Measurements from ENCODE around the gene PTPRM. TPM values are rescaled to one million over a fixed set of nuclear protein-coding genes. Genes with fewer than 3 reads are reported as not detected.
"Not testable (repeated sequence)": the region's sequence is repeated elsewhere in the genome, so short reads cannot be mapped to it uniquely, and the experiment has no call there.

PTPRM gene
- total RNA-seq, 1 donor from 2014 or later: 256 TPM

DNA sequence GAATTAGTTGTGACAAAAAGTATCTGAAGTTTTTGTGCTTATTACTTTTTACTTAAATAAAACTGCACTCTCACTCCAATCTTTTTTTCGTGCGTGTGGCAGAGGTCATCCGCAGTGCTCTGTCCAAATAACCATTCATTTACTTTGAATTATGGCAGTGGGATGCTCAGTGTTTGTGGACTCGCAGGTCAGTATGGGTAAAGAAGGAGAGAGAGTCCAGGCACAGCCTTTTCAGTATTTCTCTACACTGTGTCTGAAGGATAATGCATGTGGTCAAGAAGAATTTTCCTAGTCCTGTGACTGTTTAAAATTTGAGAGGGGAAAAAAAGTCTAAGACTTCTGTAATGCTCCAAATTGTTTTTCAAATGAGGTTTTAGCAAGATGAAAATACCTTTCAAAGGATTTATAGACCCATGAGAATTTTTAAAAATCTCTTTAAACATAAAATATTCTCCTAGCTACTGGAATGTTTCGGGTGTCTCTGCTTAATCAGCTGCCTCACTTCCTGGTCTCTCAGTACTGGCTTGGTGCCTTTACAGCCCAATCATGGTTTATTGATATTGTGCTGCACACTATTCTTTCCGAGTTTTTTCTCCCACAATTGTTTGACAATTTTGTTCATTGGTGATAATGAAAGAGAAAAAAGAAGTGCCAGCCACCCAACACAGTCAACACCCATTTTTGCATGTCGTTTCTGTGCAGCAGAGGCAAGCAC is 453.2 kb downstream of the PTPRM start:
- DNase-seq (ENCODE audit: extremely low read depth, low read depth, low spot score): no peak

DNA sequence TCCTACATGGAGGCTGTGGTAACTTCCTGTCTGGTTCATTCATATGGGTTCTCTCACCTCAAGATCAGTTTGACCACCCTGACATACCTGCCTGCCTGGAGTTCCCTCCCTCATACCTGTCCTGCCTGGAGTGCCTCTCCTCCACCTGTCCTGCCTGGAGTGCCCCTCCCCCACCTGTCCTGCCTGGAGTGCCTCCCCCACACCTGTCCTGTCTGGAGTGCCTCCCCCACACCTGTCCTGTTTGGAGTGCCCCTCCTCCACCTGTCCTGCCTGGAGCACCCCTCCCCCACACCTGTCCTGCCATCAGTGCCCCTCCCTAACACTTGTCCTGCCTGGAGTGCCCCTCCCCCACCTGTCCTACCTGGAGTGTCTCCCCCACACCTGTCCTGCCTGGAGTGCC is 461.9 kb downstream of the PTPRM start:
- no peak for DNase-seq (ENCODE audit: extremely low read depth, low read depth, low spot score)

DNA sequence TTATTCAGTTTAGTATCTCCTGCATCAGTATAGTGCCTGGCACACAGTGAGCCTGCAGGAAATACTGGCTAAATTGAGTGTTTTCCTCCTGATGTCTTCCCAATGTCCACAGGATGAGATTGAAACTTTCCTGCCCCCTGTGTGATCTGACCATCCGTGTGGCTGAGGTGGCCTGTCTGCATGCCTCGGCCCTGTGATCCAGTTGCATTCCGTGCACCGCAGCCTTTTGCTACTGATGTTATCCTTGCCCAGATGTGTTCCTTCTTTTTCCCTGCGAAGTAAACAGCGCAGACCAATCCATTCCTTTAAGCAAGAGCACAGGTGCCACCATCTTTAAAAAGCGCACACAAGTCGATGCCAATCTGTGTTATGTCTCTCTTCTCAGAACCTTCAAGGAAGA is 462.6 kb downstream of the PTPRM start:
- no peak for DNase-seq (ENCODE audit: extremely low read depth, low read depth, low spot score)

DNA sequence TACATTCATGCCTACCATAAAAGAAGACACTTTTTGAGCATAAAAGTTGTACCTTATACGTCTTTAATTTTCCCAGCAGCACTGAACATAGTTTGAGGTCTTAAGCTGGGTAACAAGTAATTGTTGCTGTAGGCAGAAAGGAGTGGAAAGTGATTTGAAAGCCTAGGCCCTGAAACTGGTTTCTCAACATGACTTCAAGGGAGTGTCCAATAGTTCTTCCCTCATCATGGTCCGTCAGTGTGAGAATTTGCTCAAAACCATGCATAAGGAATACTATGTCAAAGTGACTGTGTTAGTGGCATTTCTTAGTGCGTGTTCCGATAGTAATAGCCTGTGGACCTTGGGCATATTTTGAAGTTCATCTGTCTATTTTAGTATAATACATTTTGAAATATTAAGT is 463.1 kb downstream of the PTPRM start:
- DNase-seq (ENCODE audit: extremely low read depth, low read depth, low spot score): no peak

DNA sequence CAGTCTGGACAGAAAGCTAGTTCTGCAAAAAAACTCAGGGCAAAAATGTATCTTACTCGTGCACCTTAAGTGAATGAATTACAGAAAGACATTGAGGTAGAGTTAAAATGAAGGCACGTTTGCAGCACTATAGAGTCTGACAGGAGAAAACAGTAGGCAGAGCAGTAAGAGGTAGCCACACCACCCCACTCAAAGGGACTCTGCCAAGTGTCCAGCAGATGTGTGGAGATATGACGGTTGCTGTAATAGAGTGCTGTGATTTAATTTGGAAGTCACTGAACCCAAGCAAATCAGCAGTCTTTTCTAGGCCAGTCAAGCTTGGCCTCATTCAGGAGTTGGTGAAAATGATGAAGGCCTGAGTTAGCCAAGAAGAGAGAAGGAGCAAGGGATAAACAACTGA is 464.4 kb downstream of the PTPRM start:
- no peak for DNase-seq (ENCODE audit: extremely low read depth, low read depth, low spot score)

DNA sequence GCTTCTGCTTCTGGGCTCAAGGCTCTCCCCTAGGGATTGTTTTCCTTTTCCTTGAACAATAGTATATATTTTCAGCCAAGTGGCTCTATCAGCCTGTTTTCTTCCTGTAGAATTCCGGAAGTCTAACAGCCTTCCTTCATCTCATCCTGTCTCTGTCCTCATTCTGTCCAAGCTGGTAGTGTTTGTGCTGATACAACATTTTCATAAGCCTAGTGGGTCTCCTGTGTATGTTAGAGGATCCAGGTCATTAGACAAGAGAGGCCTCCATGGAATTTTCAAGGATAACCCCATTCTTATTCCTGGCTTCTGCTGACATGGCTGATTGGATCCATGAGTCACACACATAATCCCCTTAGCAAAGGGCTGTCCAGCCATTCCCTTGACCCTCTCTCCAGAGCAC is 467.6 kb downstream of the PTPRM start:
- no peak for DNase-seq (ENCODE audit: extremely low read depth, low read depth, low spot score)

DNA sequence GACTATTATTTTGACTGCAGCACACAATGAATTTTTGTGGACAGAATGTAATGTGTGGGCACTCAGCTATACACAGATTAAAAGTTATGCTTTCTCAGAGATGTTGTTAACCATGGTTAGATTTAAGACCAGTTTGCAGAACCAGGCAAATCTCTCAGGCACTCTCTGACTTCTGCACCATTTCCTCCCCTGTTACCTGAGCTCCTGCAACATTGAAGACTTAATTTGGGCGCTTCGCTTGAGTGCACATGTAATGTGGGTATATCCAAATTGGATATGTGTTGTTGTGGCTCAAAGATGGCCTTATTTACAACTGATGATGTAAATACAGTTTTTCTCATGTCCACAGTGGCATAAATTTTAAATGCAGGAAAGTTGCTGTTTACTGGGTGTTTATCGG is 469.4 kb downstream of the PTPRM start:
- no peak for DNase-seq (ENCODE audit: extremely low read depth, low read depth, low spot score)

DNA sequence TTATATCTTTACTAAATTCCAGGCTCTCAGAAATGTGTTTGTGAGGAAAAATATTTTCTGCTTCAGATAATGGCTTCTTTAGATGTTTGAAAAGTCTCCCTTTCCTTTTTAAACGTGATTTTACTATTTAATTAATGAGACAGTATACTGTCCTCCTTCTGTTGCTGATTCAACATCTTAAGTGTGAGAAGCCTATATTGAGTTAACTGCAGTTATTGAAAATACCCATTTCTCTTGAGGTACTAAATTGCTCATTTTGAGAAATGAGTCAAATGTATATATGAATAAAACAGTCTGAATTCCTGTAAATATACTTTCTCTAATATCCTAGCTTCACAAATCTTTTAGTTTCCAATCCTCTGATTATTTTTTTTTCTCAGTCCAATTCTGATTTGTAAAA is 470.2 kb downstream of the PTPRM start:
- DNase-seq (ENCODE audit: extremely low read depth, low read depth, low spot score): no peak

DNA sequence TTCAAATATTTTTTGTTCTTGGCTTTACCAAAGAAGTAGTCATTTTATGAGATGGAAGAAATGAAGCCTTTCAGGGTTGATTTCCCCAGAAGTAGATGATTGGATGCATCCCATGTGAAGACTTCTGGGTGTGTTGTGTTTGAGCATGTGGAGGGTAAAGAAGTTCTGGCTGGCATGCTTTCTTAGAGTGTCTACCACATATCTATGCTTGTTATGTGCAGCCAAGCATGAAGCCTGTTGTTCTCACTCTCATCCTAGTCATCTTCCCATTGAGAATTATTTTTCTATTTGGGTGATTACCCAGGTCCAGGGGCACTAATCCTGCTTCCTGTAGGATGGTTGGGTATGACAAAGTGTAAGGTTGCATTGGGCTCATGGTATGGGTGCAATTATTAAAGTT is 472.9 kb downstream of the PTPRM start:
- DNase-seq (ENCODE audit: extremely low read depth, low read depth, low spot score): no peak

DNA sequence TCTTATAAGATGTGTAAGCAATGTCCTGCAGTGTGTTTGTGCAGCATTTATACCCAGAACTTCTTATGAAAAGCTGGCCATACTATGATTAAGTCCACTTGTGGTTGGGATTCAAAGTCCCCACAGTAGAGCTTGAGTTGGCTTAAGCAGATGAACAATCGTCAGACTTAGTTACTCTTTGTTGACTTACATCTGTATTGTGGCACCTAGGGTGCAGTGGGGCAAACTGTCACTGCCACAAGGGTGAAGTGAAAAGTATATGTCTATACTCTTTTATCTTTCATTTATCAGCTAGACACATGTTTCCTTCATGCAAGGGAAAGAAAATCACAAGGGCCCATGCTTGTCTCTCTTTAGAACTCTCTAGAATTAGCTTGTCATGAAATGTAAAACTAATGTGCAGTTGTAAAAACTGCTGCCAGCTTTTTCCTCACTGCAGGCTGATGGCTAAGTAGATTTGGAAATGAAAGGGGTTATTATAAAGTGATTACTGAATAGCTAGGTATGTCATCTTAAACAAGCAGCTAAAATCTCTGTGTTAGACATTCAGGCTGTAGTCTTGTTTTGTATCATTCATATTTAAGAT is 474.5 kb downstream of the PTPRM start:
- DNase-seq (ENCODE audit: extremely low read depth, low read depth, low spot score): no peak

DNA sequence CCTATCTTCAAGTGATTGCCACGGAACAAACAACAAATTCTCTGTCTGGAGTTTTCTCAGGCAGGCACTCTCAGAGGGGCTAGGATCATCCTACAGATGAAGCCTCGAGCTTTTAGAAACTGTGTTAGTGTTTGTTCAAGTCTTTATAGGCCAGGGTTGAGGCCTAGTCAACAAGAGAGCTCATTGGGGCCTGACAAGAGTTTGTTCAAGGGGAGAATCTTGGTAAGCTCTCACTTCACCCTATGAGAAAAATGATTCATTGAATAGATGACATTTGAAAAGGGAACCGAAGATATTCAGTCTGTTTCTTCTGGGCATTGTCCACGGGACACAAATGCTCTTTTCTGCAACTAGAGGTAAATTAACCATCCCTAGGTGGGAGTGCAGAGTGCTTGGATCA is 476.9 kb downstream of the PTPRM start:
- no peak for DNase-seq (ENCODE audit: extremely low read depth, low read depth, low spot score)

DNA sequence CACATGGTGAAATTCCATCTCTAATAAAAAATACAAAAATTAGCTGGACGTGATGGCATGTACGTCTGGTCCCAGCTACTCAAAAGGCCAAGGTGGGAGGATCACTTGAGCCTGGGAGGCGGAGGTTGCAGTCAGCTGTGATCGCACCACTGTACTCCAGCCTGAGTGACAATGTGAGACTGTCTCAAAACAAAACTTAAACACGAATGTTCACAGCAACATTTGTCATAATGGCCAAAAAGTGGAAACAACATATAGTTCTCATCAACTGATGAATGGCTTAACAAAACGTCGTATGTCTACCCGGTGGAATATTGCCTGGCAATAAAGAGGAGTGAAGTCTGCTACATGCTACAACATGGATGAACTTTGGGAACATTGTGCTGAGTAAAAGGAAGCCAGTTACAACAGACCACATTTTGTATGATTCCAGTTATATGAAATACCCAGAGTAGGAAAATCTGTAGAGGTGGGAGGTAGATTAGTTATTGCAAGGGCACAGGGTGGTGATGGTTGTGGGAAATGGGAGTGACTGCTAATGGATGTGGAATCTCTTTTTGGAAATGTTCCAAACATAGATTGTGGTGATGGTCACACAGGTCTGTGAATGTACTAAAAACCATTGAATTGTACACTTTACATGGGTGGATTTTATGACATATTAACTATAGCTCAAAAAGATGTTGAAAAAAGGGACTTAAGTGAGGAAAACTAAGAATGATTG is 478.2 kb downstream of the PTPRM start:
- no peak for DNase-seq (ENCODE audit: extremely low read depth, low read depth, low spot score)

DNA sequence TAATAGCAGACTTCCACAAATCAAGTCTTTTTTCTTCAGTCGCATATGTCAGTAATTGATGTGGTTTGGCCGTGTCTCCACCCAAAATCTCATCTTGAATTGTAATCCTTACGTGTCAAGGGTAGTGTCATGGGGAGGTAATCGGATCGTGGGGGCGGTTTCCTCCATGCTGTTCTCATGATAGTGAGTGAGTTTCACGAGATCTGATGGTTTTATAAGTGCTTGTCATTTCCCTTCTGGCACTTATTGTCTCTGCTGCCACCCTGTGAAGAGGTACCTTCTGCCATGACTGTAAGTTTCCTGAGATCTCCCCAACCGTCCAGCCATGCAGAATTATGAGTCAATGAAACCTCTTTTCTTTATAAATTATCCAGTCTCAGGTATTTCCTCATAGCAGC is 478.8 kb downstream of the PTPRM start:
- DNase-seq (ENCODE audit: extremely low read depth, low read depth, low spot score): no peak

DNA sequence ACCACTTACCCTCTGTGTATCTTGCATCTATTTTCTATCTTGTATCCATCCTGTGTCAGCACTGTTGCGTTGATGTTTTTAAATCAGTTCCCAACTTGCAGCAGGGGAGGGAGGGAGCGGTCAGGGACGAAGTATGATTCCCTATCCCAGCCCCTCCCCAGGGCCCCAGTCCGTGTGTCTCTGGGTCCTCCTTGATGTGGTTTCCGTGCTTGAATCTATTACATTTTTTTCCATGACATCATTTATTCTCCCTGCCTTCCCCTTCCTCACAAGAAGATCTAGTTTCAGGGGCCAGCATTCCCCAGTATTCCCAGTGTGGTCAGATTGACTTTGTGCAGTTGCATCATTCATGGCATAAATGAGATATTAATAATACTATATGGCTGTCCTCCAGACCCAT is 479.3 kb downstream of the PTPRM start:
- no peak for DNase-seq (ENCODE audit: extremely low read depth, low read depth, low spot score)

DNA sequence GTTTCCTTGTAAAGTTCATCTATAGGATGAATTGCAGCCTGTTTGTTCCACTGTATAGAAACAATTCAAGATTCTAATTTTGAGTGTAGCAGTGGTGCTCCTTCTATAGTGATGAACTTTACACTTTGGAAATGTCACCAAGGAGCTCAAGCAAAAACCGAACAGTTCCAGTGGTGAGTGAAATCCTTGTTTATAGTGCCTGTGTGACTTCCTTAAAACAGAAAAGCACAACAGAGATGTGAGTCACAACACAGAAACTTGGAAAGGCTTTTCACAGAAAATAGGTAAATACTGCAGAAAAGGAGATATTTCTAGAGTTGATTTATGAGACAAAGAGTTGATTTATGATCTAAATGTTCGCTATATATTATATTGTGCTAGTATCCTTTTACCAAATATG is 482.0 kb downstream of the PTPRM start:
- no peak for DNase-seq (ENCODE audit: extremely low read depth, low read depth, low spot score)

DNA sequence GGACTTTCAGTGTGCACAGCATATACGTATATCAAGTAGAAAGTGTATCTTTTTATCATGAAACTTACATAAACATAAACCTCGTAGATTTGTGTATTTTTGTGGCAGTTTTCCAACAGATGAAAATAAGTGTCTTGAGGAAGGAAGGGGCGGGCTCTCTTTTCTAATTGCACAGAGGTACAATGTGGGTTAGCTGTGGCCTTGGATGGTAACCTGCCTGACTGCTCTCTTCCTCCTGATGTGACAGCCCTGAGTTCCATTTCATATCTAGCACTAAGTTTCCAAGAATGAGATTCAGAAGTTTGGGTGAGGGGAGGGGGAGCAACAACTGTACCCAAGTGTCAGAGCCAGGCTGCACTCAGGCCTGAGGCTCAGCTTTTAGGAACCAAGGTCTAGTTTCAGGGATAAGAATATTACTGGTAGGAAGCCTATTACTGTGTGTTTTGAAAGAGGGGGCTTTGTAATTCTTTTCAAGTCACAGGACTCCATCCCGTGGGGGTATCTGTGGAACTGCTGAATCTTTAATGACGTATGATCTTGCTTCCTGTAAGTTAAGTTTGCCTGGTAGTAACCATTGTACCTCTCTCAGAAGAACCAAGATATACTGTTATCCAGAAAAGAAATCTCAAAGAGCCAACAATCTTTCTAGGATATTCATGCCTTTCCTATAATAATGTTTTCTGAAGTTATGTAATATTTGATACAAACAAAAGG is 483.7 kb downstream of the PTPRM start:
- no peak for DNase-seq (ENCODE audit: extremely low read depth, low read depth, low spot score)

DNA sequence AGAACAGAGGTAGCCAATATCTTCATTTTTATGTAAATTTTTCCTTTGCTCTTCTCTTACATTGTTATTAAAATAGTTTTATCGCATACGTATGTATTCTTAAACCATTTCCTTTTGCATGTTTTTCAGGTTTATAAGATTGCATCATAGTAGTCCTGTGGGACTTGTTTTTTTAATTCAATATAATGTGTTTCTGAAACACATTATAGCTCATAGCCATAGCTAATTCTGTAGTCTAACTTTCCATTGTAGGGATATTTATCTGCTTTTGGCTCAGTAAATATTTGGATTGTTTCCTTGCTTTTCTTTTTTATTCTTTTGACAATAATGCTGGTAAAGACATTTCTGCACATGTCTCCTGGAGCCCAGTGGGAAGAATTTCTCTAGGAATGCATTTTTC is 484.3 kb downstream of the PTPRM start:
- DNase-seq (ENCODE audit: extremely low read depth, low read depth, low spot score): no peak

DNA sequence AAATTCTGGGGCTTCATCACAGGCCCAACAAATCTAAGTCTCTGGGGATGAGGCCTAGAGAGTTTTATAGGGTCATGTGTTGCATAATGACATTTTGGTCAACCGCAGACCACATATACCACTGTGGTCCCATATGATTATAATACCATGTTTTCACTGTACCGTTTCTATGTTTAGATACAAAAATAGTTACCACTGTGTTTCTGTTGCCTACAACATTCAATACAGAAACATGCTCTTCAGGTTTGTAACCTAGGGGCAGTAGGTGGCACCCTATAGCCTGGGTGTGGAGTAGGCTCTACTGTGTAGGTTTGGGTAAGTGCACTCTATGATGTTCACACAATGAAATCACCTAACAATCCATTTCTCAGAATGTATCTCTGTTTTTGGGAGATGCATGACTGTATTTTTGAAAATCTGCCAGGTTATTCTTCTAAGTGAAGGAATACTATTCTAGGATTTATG is 485.2 kb downstream of the PTPRM start:
- DNase-seq (ENCODE audit: extremely low read depth, low read depth, low spot score): no peak

DNA sequence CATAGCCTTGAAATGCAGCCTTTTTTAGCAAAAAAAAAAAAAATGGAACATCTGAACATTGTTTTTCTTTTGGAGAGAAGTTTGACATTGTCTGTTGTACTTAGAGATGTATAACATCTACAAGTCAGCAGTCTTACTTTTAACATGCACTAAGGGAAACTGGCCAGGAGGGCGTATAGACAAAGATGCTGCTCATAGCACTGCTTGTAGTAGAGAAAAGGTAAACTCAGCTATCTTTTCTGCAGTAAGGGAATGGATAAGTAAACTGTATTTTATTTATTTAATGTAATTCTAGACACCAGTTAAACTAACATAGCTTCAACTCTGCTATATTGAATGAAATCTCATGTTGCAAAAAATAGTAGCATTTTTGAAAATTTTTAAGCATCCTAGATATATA is 489.6 kb downstream of the PTPRM start:
- no peak for DNase-seq (ENCODE audit: extremely low read depth, low read depth, low spot score)

DNA sequence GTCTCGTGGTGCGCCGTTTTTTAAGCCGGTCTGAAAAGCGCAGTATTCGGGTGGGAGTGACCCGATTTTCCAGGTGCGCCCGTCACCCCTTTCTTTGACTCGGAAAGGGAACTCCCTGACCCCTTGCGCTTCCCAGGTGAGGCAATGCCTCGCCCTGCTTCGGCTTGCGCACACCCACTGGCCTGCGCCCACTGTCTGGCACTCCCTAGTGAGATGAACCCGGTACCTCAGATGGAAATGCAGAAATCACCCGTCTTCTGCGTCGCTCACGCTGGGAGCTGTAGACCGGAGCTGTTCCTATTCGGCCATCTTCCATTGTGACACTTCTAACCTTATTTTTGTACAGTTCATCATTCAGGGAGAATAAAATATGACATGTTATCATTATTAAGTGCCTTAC is 496.0 kb downstream of the PTPRM start:
- not testable (repeated sequence) for DNase-seq (ENCODE audit: extremely low read depth, low read depth, low spot score)

DNA sequence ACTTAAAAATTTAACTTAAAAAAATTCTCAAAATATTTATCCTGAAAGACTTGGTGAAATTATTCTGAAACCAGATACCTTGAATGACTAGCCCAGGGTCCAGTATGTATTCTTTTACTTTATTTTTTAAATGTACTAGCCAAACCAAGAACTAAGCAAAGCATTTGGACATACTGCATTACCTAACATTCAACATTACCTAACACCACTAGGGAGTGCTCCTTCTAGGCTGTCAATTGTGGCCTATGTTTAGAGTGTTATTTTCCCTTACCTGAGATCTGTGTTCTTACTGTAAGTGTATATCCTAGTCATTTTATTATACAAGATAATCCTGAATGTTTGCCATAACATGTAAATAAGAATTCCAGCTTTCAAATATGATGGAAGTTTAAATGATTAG is 496.6 kb downstream of the PTPRM start:
- DNase-seq (ENCODE audit: extremely low read depth, low read depth, low spot score): no peak

DNA sequence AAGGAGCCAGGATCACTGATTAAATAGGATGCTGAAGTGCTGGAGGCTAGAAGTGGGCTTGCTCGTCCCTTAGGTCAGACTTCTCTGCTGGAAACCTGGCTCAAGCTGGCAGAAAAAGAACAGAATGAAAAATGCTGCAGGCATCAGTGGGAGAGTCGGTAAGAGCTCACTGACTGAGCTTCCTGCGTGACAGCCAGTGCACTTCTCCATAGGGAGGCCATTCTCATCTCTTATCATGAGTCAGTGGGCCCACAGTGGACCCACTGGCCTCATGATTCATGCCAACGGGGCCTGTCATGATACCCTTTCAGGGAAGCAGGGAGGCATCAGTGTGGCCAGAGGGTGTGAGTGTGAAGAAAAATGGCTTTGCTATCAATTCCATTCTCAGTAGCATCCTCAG is 498.2 kb downstream of the PTPRM start:
- DNase-seq (ENCODE audit: extremely low read depth, low read depth, low spot score): no peak

Measured in glomerular endothelial cell (primary cell).